ENCODE data around the gene BPIFA2.

BPIFA2 gene

DNA sequence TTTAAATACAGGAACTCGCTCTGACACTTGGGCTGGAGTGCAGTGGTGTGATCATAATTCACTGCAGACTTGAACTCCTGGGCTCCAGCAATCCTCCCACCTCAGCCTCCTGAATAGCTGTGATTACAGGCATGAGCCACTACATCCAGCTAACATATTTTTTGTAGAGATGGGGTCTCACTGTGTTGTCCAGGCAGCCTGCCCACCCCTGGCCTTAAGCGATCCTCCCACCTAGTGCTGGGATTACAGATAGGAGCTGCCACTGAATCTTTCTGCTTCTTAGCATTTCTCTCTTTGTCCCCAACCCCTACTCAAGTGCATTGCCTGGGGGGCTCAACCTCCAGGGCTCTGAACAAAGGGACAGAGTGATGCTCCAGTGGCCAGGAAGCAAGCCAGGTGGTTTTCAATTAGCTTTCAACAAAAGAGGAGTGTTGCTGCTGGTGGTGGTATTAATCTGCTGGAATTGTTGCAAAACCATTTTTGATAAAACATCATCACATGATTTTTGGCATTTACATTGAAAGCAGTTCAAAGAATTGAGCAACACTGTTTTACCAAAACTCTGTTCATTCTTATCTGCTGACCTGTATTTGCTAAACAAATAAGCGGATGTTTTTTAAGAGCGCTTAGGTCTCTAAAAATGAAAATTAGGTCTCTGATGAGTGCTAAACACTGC is 40.4 kb upstream of the BPIFA2 start:
- H3K4me1 ChIP-seq (ENCODE audit: insufficient read depth, insufficient read length): no peaks in the 10 kb centered on the region
- H3K4me3 ChIP-seq (ENCODE audit: insufficient read length, low read depth): no peak overlapping the region
- no peaks in the 10 kb centered on the region for H3K27me3 ChIP-seq (ENCODE audit: insufficient read depth, insufficient read length)
- no peak overlapping the region for H3K9ac ChIP-seq (ENCODE audit: insufficient read length, low read depth)
- no peak for DNase-seq (ENCODE audit: low read depth, low spot score)
- no peaks in the 10 kb centered on the region for H3K9me3 ChIP-seq (ENCODE audit: insufficient read depth, low read length)
- no peaks in the 10 kb centered on the region for H3K36me3 ChIP-seq (ENCODE audit: insufficient read depth, insufficient read length, low read length)
- TF ChIP-seq SUZ12 (IDR thresholded peaks at IDR 0.05; ENCODE audit: extremely low read depth, insufficient read depth, insufficient read length): no peak
- no peak for TF ChIP-seq ZNF274 (IDR thresholded peaks at IDR 0.05; ENCODE audit: low read depth, low read length)
- TF ChIP-seq YY1 (IDR thresholded peaks at IDR 0.05; ENCODE audit: insufficient read depth, insufficient read length): no peak

DNA sequence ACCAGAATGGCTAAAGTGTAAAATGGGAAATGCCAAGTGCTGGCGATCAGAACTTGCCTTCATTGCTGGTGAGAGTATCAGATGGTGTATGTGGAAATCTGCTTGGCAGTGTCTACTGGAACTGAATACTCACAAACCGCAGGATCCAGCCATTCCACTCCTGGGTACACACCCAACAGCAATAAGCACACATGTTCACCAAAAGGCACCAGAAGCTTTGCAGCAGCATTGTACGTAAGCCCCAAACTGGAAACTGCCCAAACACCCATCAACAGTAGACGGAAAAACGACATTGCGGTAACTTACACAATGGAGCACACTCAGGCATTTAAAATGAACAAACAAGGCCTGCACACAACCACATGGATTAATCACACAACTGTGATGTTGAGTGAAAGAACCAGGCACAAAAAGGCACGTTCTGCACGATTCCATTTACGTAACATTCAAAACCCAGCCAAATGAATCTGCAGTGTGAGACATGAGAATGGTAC is 37.3 kb upstream of the BPIFA2 start:
- TF ChIP-seq SUZ12 (IDR thresholded peaks at IDR 0.05; ENCODE audit: extremely low read depth, insufficient read depth, insufficient read length) (no peak), ZNF274 (IDR thresholded peaks at IDR 0.05; ENCODE audit: low read depth, low read length) (no peak), YY1 (IDR thresholded peaks at IDR 0.05; ENCODE audit: insufficient read depth, insufficient read length) (no peak)
- H3K27me3 ChIP-seq (ENCODE audit: insufficient read depth, insufficient read length): no peaks in the 10 kb centered on the region
- DNase-seq (ENCODE audit: low read depth, low spot score): no peak
- H3K9ac ChIP-seq (ENCODE audit: insufficient read length, low read depth): no peak overlapping the region
- H3K36me3 ChIP-seq (ENCODE audit: insufficient read depth, insufficient read length, low read length): no peaks in the 10 kb centered on the region
- H3K4me1 ChIP-seq (ENCODE audit: insufficient read depth, insufficient read length): no peaks in the 10 kb centered on the region
- no peaks in the 10 kb centered on the region for H3K9me3 ChIP-seq (ENCODE audit: insufficient read depth, low read length)
- H3K4me3 ChIP-seq (ENCODE audit: insufficient read length, low read depth): no peak overlapping the region

DNA sequence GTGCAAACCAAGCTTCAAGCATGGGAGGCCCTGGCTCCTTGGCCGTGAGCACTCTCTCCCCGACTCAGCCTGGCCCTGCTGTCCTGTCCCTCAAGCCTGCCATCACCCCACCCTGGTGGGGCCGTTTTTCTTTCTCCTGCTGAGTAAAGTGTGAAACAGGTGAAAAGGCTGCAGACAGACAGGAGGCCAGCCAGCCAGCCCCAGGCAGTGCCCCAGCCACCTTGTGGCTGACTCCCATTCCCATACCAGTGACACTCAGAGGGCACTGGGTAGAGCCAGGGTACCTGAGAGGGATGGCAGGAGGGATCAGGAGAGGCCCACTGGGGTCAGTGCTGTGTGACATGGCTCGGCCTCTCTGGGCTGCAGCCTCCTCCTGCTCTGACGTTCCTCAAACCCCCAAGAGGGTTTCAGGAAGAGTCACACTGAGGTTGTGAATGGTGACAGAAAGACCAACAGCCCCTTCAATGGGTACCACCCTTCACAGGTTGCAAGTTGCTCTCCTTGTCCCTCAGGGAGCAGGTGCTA is 35.9 kb upstream of the BPIFA2 start:
- no peaks in the 10 kb centered on the region for H3K9me3 ChIP-seq (ENCODE audit: insufficient read depth, low read length)
- H3K4me1 ChIP-seq (ENCODE audit: insufficient read depth, insufficient read length): no peaks in the 10 kb centered on the region
- H3K4me3 ChIP-seq (ENCODE audit: insufficient read length, low read depth): no peak overlapping the region
- H3K27me3 ChIP-seq (ENCODE audit: insufficient read depth, insufficient read length): no peaks in the 10 kb centered on the region
- H3K36me3 ChIP-seq (ENCODE audit: insufficient read depth, insufficient read length, low read length): no peaks in the 10 kb centered on the region
- TF ChIP-seq SUZ12 (IDR thresholded peaks at IDR 0.05; ENCODE audit: extremely low read depth, insufficient read depth, insufficient read length): no peak
- no peak for TF ChIP-seq ZNF274 (IDR thresholded peaks at IDR 0.05; ENCODE audit: low read depth, low read length)
- no peak for TF ChIP-seq YY1 (IDR thresholded peaks at IDR 0.05; ENCODE audit: insufficient read depth, insufficient read length)
- no peak for DNase-seq (ENCODE audit: low read depth, low spot score)
- H3K9ac ChIP-seq (ENCODE audit: insufficient read length, low read depth): no peak overlapping the region

DNA sequence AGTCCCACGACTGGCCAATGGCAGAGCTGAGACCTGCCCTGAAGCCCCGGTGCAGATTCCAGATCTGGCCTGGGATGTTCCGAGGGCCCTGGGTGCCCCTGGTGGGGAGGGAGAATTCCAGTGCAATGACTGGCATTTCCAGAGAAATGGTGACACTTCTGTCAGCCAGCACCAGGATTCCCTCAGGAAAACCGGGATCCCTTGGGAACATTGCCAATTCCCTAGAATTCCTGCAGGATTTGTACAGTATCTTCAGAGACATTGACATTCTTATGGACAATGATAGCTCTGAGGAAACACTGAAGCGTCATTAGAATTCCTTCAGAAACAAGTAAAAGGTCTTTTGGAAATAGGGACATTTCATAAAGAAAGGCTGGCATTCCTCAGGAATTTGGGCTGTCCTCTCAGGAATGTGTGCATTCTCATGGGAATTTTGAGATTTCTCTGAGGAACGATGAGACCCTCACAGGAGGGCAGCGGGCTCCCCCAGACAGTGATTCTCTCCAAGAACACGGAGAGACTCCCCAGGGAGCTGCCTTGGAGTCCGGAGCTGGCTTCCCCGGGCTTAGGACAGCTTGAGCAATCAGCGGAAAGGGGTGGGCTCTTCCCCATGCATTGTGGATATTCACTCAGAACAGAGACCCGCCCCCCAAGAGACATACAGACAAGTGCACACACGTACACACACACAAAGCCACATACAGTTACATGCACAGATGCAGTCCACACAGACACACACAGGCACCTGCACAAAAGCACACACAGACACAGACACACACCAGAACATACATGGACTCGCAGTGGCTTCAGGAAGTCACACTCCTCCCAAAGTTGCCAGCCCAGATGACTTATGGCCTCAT is 35.2 kb upstream of the BPIFA2 start:
- H3K9ac ChIP-seq (ENCODE audit: insufficient read length, low read depth): peak overlapping the region; percentile 33
- no peak for TF ChIP-seq SUZ12 (IDR thresholded peaks at IDR 0.05; ENCODE audit: extremely low read depth, insufficient read depth, insufficient read length)
- TF ChIP-seq ZNF274 (IDR thresholded peaks at IDR 0.05; ENCODE audit: low read depth, low read length): no peak
- no peak for TF ChIP-seq YY1 (IDR thresholded peaks at IDR 0.05; ENCODE audit: insufficient read depth, insufficient read length)
- H3K4me1 ChIP-seq (ENCODE audit: insufficient read depth, insufficient read length): no peaks in the 10 kb centered on the region
- no peaks in the 10 kb centered on the region for H3K27me3 ChIP-seq (ENCODE audit: insufficient read depth, insufficient read length)
- no peak overlapping the region for H3K4me3 ChIP-seq (ENCODE audit: insufficient read length, low read depth)
- DNase-seq (ENCODE audit: low read depth, low spot score): peak; percentile 2
- no peaks in the 10 kb centered on the region for H3K9me3 ChIP-seq (ENCODE audit: insufficient read depth, low read length)
- H3K36me3 ChIP-seq (ENCODE audit: insufficient read depth, insufficient read length, low read length): no peaks in the 10 kb centered on the region

DNA sequence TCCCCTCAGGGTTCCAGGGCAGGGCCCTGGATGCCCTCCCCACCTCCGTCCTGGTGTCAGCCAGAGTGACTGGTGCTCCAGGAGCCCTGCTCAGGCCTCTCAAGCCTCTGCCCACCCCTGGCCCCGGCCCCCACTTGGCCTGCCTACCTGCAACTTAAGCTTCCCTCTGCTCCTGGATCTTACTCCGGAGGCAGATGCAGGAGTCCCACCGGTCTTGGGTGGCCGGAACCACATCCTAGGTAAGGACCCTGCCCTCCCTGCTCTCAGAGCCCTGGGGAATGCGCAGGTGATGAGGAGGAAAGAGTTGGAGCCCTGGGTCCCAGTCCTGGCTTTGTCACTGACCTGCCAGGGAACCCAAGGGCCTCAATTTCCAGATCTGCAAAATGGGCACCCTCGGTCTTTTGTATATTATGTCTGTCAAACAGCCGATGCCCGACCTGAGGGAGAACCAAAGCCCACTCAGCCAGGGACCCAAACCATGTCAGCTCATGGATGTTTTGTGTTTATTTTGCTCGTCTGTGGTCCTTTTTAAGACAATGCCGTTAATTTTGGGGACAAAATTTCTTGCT is 34.5 kb upstream of the BPIFA2 start:
- Histone ChIP-seq H3K9me3 (ENCODE audit: insufficient read depth, low read length) (no peaks in the 10 kb centered on the region), H3K27me3 (ENCODE audit: insufficient read depth, insufficient read length) (no peaks in the 10 kb centered on the region)
- no peak for TF ChIP-seq YY1 (IDR thresholded peaks at IDR 0.05; ENCODE audit: insufficient read depth, insufficient read length)
- no peak for TF ChIP-seq ZNF274 (IDR thresholded peaks at IDR 0.05; ENCODE audit: low read depth, low read length)
- TF ChIP-seq SUZ12 (IDR thresholded peaks at IDR 0.05; ENCODE audit: extremely low read depth, insufficient read depth, insufficient read length): no peak

DNA sequence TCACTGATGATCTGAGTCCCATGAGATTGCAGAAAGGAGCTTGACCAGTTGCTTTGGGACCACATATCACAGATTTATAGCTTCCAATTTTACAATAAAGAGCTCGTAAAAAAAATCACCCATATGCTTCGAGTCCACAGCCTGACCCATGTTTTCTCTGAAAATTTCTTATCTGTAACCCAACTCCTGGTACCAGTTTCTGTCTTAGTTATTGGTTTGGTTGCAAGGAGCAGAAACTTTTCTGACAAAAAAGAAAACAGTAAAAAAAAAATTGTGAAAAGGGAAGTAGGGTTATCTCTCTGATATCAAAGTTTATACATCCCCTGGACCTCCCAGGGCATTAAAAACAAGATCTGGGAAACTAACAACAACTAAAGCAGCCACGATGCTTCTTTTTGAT is 30.8 kb upstream of the BPIFA2 start:
- Histone ChIP-seq H3K36me3 (ENCODE audit: insufficient read depth, insufficient read length, low read length) (no peaks in the 10 kb centered on the region), H3K9me3 (ENCODE audit: insufficient read depth, low read length) (no peaks in the 10 kb centered on the region; the same call in 1 of the 2 replicates), H3K4me3 (ENCODE audit: insufficient read length, low read depth) (no peak overlapping the region), H3K9ac (ENCODE audit: insufficient read length, low read depth) (no peak overlapping the region), H3K4me1 (ENCODE audit: insufficient read depth, insufficient read length) (no peaks in the 10 kb centered on the region), H3K27me3 (ENCODE audit: insufficient read depth, insufficient read length) (no peaks in the 10 kb centered on the region)
- TF ChIP-seq ZNF274 (IDR thresholded peaks at IDR 0.05; ENCODE audit: low read depth, low read length) (no peak), YY1 (IDR thresholded peaks at IDR 0.05; ENCODE audit: insufficient read depth, insufficient read length) (no peak)
- no peak for DNase-seq (ENCODE audit: low read depth, low spot score)

More for the DNA sequence above, 34.5 kb upstream of the BPIFA2 start:
- Histone ChIP-seq H3K4me1 (ENCODE audit: insufficient read depth, insufficient read length) (no peaks in the 10 kb centered on the region), H3K36me3 (ENCODE audit: insufficient read depth, insufficient read length, low read length) (no peaks in the 10 kb centered on the region), H3K4me3 (ENCODE audit: insufficient read length, low read depth) (no peak overlapping the region), H3K9ac (ENCODE audit: insufficient read length, low read depth) (peak overlapping the region; percentile 33)
- no peak for DNase-seq (ENCODE audit: low read depth, low spot score)

Data from NT2/D1 (cell line).